Measurements from ENCODE around the gene FCF1. TPM values are rescaled to one million over a fixed set of nuclear protein-coding genes. Genes with fewer than 3 reads are reported as not detected.

Gene FCF1
- total and polyA plus RNA-seq, 2 of the 13 experiments (the other 11 are each of a cell fraction or from before 2014, with no cell fraction given) = 31.0 to 44.4 TPM

GRCh38 chr14:74683406-74683805 is 29.5 kb upstream of the FCF1 start:
- intact Hi-C loops (cut with micrococcal nuclease; ENCODE audit: unreplicated experiment) = no loop called here
- DNase-seq (ENCODE audit: low spot score) = no peak
- BruUV-seq (replicated peaks) = no TSS peak
- no peak for FAIRE-seq
- H3K36me3 ChIP-seq (replicated peaks in 1 of 2; ENCODE audit: control insufficient read depth in 1 of 2, insufficient read depth in 2 of 2, low read length in 2 of 2) = peaks cover 6 to 47% of the 10 kb centered on the region in 2 experiments
- H3K4me3 ChIP-seq (replicated peaks in 1 of 3; ENCODE audit: insufficient read depth in 1 of 3, low read depth in 2 of 3, low read length in 3 of 3) = no peak overlapping the region
- 96% methylated on average over 3 of the region's 3 CpGs for whole genome bisulfite sequencing (ENCODE audit: low lambda C conversion rate)
- H3K27ac ChIP-seq (ENCODE audit: extremely low read length, insufficient read depth, low read length) = no peak overlapping the region
- no peak overlapping the region for H3K9ac ChIP-seq (ENCODE audit: insufficient read depth, low read depth, low read length)
- no peak overlapping the region for H3K4me2 ChIP-seq (ENCODE audit: low read depth, low read length)
- no peak overlapping the region for H2AFZ ChIP-seq (ENCODE audit: low read length)
- no peaks in the 10 kb centered on the region for H3K79me2 ChIP-seq (ENCODE audit: insufficient read depth, low read length)
- no peaks in the 10 kb centered on the region for H3K9me3 ChIP-seq (ENCODE audit: low read length)
- TF ChIP-seq CREB1 (IDR thresholded peaks at IDR 0.05) = no peak
- no peak for TF ChIP-seq CREB1 (CRISPR knock-in tag; IDR thresholded peaks at IDR 0.05)
- no peak for TF ChIP-seq MYPOP (CRISPR knock-in tag; IDR thresholded peaks at IDR 0.05)
- no peak for TF ChIP-seq PITX1 (CRISPR knock-in tag; IDR thresholded peaks at IDR 0.05)
- ChIA-PET POLR2A (interaction anchor here (0.6 kb wide), 1 partner anchor 80 kb away, joined by 3 read pairs; no protein-coding TSS in a partner anchor), CTCF (ENCODE audit: low intra/inter-chr PET ratio, low total read pairs) (no interaction called here)
- no peak for ATAC-seq
- H4K20me1 ChIP-seq (ENCODE audit: insufficient read depth, low read length) = no peaks in the 10 kb centered on the region
- in situ Hi-C loops (cut with HindIII; ENCODE audit: extremely low pct_ligation_motif_present, low pct_unique_long_range_greater_than_20kb) = no loop called here
- no peaks in the 10 kb centered on the region for H3K27me3 ChIP-seq (ENCODE audit: control insufficient read depth in 1 of 2, insufficient read depth in 2 of 2, low read length in 2 of 2)
- H3K4me1 ChIP-seq (ENCODE audit: insufficient read depth, low read length) = peaks cover 12% of the 10 kb centered on the region

GRCh38 chr14:74684434-74684833 is 28.5 kb upstream of the FCF1 start:
- POLR2A ChIA-PET = no interaction called here
- Histone ChIP-seq H3K9me3 (ENCODE audit: low read length) (no peaks in the 10 kb centered on the region), H3K27ac (ENCODE audit: extremely low read length, insufficient read depth, low read length) (no peak overlapping the region), H3K27me3 (ENCODE audit: control insufficient read depth in 1 of 2, insufficient read depth in 2 of 2, low read length in 2 of 2) (no peaks in the 10 kb centered on the region), H3K4me2 (ENCODE audit: low read depth, low read length) (no peak overlapping the region), H3K79me2 (ENCODE audit: insufficient read depth, low read length) (no peaks in the 10 kb centered on the region), H3K4me1 (ENCODE audit: insufficient read depth, low read length) (peaks cover 12% of the 10 kb centered on the region), H3K4me3 (replicated peaks in 1 of 3; ENCODE audit: insufficient read depth in 1 of 3, low read depth in 2 of 3, low read length in 3 of 3) (no peak overlapping the region), H4K20me1 (ENCODE audit: insufficient read depth, low read length) (no peaks in the 10 kb centered on the region), H3K9ac (ENCODE audit: insufficient read depth, low read depth, low read length) (no peak overlapping the region), H3K36me3 (replicated peaks in 1 of 2; ENCODE audit: control insufficient read depth in 1 of 2, insufficient read depth in 2 of 2, low read length in 2 of 2) (peaks cover 8 to 52% of the 10 kb centered on the region in 2 experiments), H2AFZ (ENCODE audit: low read length) (no peak overlapping the region)
- no TSS peak for BruUV-seq (replicated peaks)
- no peak for FAIRE-seq
- intact Hi-C loops (cut with micrococcal nuclease; ENCODE audit: unreplicated experiment) = no loop called here
- CTCF ChIA-PET (ENCODE audit: low intra/inter-chr PET ratio, low total read pairs) = no interaction called here
- no peak for ATAC-seq
- in situ Hi-C loops (cut with HindIII; ENCODE audit: extremely low pct_ligation_motif_present, low pct_unique_long_range_greater_than_20kb) = no loop called here
- WGBS (ENCODE audit: low lambda C conversion rate) = 97% methylated on average over 12 of the region's 12 CpGs
- no peak for DNase-seq (ENCODE audit: low spot score)
- no peak for TF ChIP-seq ZNF773 (CRISPR knock-in tag; IDR thresholded peaks at IDR 0.05; ENCODE audit: borderline replicate concordance)
- no peak for TF ChIP-seq ZNF75D (CRISPR knock-in tag; IDR thresholded peaks at IDR 0.05; ENCODE audit: borderline replicate concordance)
- TF ChIP-seq ZNF550 (CRISPR knock-in tag; IDR thresholded peaks at IDR 0.05; ENCODE audit: borderline replicate concordance) = no peak
- no peak for TF ChIP-seq ZNF414 (CRISPR knock-in tag; IDR thresholded peaks at IDR 0.05)
- no peak for TF ChIP-seq SP140L (CRISPR knock-in tag; IDR thresholded peaks at IDR 0.05; ENCODE audit: borderline replicate concordance)
